Vagina (tissue), 2 donors: ENCODE results near the gene QKI.

Source experiments
- POLR2A ChIP-seq, 2 donors: fragments of 450-650 bp; IDR thresholded peaks; one replicate each; pipeline ENCODE4 v1.6.1; 2017; ENCODE audit warnings: antibody characterized with exemption in 2 of 2, mild to moderate bottlenecking in 2 of 2, moderate library complexity in 2 of 2
- TF ChIP-seq, protein P1 (sequence below), 3 experiments: fragments of 450-650 bp in 2 of 3; fragments of 200-600 bp in 1 of 3; sonication (generic) in 1 of 3; IDR thresholded peaks; one replicate each; pipeline ENCODE4 v1.5.1; 2017 to 2019; ENCODE audit warnings: antibody characterized with exemption in 3 of 3, mild to moderate bottlenecking in 2 of 3, moderate library complexity in 2 of 3

- TF ChIP-seq, protein P1, sequence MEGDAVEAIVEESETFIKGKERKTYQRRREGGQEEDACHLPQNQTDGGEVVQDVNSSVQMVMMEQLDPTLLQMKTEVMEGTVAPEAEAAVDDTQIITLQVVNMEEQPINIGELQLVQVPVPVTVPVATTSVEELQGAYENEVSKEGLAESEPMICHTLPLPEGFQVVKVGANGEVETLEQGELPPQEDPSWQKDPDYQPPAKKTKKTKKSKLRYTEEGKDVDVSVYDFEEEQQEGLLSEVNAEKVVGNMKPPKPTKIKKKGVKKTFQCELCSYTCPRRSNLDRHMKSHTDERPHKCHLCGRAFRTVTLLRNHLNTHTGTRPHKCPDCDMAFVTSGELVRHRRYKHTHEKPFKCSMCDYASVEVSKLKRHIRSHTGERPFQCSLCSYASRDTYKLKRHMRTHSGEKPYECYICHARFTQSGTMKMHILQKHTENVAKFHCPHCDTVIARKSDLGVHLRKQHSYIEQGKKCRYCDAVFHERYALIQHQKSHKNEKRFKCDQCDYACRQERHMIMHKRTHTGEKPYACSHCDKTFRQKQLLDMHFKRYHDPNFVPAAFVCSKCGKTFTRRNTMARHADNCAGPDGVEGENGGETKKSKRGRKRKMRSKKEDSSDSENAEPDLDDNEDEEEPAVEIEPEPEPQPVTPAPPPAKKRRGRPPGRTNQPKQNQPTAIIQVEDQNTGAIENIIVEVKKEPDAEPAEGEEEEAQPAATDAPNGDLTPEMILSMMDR (IDR thresholded peaks at IDR 0.05), result no peak
- no peak for TF ChIP-seq POLR2A (IDR thresholded peaks at IDR 0.05)
These were observed 148.8 kb downstream of the QKI start for GRCh38 chr6:163563318-163563717.
